Fibroblast of upper back skin (primary cell): ENCODE data around the gene HOXC6.

Experiments
- DNase-seq: peaks from one replicate; pipeline ENCODE4 v3.0.0-alpha.2; 2013

HOXC6 gene

DNA sequence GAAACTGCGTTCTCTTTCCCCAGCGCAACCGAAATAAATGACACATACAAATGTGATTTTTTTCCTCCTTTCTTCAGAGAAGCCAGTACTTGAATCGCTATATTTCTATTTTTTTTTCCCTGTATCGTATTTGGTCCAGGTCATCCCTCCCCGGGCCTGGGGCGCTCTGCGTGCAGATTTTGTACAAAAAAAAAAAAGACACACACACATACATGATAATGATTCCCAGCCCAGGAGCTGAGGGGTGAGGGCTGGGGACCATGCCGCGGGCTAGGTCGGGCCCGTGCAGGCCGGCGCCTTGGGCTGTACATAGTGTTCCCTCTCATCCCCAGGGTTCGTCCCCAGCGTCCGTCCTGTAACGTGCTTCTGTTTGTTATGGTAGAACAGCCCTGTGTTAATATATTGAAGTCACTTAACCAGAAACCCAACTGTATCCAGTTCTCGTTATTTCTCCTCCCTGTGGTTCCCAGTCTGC is 25.3 kb upstream of the HOXC6 start:
- DNase-seq: no peak

- no peak for DNase-seq
Measured at GRCh38 chr12:54003625-54004024, 24.6 kb upstream of the HOXC6 start.

GRCh38 chr12:54004063-54004840 is 24.0 kb upstream of the HOXC6 start:
- peak; percentile 42 for DNase-seq

DNA sequence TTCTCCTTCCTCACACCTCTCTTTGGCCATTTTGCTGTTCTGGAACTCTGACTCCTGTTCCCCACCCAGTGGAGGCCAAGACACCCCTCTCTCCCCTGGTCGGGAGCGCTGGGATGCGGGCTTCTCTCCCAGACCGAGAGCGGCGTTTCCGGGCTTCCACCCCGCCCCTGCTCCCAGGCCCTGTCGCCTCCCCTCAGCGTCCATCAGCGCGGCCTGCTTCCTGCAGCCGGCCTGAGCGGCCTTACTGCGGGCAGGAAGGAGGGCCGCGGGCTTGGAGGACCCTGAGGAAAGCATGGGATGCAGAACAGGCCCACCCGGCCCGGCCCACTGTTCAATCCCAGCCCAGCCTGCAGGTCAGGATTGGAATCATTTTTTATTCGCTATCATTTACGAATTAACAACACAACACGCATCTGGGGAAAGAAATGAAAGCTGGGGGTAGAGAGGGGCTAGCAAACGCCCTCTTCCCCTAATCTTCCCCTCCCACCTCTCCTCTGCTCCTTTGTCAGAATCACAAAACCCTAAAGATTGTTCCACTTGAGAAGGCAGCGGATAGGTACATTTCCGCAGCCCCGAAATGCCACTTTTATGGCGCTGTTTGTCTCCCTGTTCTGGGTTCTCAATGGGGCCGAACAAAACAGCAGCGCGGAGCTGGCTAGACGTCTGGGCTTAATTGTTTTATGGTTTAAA is 23.3 kb upstream of the HOXC6 start:
- DNase-seq: peak; percentile 45

GRCh38 chr12:54005531-54005852 is 22.7 kb upstream of the HOXC6 start:
- DNase-seq: no peak

GRCh38 chr12:54005853-54006558 is 22.2 kb upstream of the HOXC6 start:
- DNase-seq: peak; percentile 83

DNA sequence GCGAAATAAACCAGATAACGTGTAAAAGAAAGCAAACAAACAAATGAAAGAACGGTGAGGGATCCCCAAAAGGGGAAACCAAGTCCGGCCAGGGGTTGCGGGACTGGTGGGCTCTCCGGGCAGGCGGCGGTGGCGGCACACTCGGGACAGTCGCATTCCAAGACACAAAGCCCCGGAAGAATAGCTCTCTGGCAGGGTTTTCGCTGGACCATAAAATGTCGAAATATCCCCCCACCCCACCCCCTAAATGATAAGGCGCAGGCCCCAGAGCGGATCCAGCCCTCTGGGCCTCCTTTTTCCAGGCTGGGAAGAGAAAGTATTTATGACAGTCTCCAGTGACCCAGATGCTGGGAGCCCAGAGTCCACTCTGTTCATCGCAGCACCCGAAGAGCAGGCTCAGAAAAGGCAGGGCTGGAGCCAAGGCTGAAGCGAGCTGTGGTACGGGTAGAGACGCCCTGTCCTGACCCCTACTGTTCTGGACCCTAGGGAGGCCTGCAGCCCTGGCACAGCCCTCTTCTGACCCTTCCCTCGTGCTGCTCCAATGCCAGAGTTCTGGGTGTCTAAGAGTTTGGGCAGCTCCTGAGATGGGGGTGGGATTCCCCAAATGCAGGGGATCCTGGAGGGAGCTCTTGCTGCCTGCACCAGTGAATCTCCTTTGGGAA is 21.6 kb upstream of the HOXC6 start:
- no peak for DNase-seq

DNA sequence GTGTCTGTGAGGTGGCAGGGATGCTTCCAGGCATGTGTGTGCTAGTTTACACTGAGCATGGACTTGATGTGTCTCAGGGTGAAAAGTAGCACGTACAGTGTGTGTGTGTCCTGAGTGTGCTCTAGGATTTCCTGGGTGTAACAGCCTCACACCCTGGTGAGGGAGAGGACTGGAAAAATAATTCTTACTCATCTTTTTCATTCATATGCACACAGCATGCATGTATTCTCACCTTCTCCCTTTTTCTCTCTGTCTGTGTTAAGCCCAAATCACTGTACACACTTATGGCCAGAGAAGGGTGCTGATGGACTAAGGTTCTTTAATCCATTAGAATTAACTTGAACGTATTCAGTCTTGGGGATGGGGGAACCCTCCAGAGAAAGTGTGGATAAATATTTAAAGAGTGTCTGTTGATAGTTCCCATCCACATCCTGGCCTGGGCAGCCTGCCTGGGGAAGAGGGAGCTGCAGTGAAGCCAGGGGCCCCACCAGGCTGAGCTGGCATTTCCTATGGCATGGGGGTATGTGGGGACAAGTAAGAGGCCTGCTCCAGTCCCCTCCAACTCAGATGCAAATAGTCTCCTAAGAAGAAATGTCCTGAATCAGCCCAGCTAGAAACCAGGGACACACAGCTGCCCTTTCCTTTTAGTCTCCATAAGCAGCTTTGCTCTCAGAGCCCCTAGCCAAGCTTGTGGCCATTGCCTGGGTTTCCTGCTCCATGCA is 20.5 kb upstream of the HOXC6 start:
- DNase-seq: no peak

DNA sequence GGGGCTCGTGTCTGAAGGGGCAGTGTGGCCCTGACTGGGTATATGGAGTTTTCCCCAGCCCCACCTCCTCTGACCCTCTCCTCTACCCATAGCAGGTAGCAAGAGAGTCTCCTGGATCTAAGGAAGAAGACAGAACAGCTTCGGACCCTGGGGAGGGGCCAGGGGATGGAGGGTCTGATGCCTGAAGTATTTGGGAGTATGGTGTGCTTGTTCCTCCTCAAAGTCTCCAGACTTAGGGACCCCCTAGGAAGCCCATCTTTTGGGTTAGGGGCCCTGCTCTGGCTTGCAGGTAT is 20.0 kb upstream of the HOXC6 start:
- no peak for DNase-seq

- no peak for DNase-seq
Measured at GRCh38 chr12:54009171-54010052, 18.8 kb upstream of the HOXC6 start.

DNA sequence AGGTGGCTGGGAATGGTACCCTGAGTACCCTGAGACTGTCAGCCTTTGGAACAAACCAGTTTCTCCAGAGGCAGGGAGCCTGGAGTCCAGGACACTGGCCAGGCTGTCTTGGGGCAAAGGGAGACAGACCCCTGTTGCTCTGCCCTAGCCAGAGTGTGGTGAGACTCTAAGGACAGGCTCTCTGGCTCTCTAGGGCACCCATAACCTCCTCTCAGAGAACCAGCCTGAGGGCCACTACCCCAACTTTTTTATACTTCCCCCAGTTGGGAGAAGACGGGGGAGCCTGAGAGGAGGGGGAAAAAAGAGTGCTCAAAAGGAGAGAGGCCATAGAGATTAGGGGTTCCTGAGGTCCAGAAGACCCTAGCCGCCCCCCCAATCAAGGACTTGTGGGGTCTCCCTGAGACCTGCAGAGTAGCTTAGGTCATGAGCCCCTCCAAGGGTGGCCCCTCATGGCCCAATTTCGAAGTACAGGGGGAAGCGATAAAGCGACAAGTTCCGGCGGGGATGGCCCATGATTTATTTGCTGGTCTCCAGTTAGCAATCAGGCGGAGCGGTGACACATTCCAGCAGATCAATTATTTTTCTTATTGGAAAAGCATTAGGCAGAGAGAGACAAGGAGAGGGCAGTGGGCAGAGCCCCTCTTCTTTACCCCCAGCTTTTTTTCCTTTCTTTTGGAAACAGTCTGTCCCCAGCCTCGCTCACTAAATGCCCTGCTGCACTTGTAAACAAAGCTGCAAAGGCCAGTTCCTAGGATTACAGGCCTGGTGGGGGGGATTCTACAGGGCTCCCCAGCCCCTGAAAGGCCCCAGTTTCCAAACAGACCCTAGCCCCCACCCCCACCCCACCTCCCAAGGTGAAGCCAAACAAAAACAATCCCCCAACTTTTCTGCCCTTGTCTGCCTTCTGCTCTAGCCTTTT is 17.9 kb upstream of the HOXC6 start:
- DNase-seq: no peak

- no peak for DNase-seq
Measured at GRCh38 chr12:54010972-54011664, 17.1 kb upstream of the HOXC6 start.

GRCh38 chr12:54011665-54012532 is 16.3 kb upstream of the HOXC6 start:
- DNase-seq: no peak

DNA sequence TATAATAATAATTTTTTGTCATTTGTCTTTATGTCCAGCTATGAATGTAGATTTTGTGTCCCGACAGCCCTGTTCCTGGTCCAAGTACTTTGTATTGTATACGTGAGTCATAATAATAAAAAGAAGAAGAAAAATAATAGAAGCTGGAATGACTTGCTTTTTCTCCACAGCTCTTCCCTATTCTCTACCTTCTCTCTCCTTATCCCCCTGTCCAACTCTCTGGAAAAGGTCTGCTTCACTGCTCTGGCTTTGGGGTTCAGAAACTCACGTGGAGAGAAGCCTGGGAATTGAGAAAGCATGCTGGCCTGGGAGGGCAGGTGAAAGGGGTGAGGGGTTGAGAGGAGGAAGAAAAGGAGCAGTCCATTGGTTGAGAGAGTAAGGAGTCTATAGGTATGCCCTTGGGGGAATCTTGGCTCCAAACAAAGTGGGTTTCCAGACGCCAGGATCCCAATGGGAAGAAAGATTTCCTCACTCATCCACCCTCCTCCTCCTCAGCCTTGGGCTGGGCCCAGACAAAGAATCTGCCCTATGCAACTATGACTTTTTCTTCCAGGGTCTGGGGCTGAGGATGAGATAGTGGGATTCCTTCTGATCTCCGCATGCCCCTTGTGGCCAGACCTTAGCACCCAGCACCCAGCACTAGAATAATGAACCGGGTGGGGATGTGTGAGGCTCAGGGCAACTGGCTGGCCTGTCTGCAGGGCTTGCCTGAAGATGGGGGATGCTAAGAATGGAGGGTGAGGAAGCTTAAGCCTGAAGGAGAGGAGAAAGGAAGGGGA is 15.4 kb upstream of the HOXC6 start:
- DNase-seq: no peak

DNA sequence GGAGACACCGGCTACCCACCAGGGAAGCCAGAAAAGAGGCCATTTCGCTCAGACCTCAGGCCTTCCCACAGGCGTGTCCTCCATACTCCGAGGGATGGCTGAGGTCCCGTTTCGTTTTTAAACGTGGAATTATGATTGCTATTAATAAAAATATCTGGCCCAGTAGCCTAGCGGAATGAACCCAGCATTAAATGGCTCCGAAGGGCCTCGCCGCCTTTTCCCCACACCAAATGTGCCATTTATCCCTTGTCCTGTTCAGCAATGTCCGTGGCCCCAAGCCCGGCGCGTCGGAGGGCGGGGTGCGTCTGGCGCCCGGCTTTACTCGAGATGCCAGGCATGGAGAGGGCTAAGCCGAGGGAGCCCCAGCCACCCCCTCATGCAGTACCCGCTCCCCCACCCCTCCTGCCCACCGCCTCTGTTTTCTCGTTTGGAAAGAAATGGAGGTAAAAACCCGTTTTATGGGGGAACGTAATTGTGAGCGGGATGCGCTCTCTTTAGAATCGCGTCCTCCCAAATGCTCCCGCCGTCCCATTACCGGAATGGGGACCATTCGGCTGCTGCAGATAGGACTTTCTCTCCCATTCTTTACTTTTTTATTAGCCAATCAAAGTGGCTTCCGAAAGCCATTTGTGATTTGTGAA is 13.7 kb upstream of the HOXC6 start:
- no peak for DNase-seq

DNA sequence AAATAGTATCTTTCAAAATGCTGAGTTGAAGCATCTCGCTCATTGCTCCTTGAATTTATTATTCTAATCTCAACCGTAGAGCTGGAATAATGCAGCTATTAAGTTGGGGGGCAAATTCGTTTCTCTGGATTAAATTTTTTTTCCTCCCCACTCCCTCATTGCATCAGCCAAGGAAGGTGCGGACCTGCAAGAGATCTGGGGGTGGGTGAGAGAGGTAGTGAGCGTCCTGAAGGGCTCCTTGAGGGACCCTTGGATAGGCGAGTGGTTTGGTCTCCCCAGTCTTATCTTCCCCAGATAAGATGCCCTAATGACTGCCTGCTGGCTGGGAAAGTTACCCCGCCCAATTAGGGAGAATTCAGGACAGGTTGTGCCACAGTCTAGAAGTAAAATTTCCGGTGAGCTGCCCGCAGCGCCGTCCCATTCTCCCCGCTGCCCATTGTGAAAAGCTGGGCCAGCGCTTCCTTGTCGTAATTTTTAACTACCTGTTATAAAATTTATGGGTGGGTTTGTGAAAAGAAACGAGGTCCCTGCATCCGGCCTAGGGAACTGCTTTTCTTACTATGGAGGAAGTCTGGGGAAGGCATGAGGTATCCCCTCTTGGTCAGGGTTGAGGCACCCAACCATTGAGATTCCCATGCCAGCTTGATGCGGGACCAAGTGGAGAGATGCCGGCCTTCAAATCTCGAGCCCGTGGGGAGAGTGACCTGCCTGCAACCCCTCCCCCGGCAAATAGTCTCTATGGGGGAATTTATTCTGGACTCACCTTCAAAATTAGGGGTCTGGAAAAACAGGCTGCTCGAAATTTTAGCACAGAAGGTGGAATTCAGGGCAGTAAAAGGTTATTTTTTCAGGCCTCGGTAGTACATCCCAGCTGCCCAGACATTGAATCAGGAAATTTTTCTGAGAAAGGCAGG is 13.0 kb upstream of the HOXC6 start:
- DNase-seq: no peak

- DNase-seq: no peak
Measured at GRCh38 chr12:54016051-54016450, 12.2 kb upstream of the HOXC6 start.
